ENCODE results near the gene EFNB3.

Gene EFNB3

GRCh38 chr17:7673239-7673638, 31.8 kb upstream of the EFNB3 start:
- no peaks in the 10 kb centered on the region for H3K4me1 ChIP-seq
- peaks cover 24% of the 10 kb centered on the region for H3K36me3 ChIP-seq
- no peaks in the 10 kb centered on the region for H3K9me3 ChIP-seq
- no peak for DNase-seq
- TF ChIP-seq CTCF (IDR thresholded peaks at IDR 0.05; ENCODE audit: low read depth, low read length): peak; percentile 57
- no peak overlapping the region for H3K4me3 ChIP-seq (ENCODE audit: low read depth, low read length)
- H3K27me3 ChIP-seq: no peaks in the 10 kb centered on the region

GRCh38 chr17:7674934-7675333, 30.1 kb upstream of the EFNB3 start:
- TF ChIP-seq CTCF (IDR thresholded peaks at IDR 0.05; ENCODE audit: low read depth, low read length): no peak
- H3K4me1 ChIP-seq: no peaks in the 10 kb centered on the region
- no peaks in the 10 kb centered on the region for H3K27me3 ChIP-seq
- no peaks in the 10 kb centered on the region for H3K9me3 ChIP-seq
- peaks cover 24% of the 10 kb centered on the region for H3K36me3 ChIP-seq
- DNase-seq: no peak
- no peak overlapping the region for H3K4me3 ChIP-seq (ENCODE audit: low read depth, low read length)

GRCh38 chr17:7676533-7676932, 28.5 kb upstream of the EFNB3 start:
- H3K36me3 ChIP-seq: peaks cover 19% of the 10 kb centered on the region
- no peaks in the 10 kb centered on the region for H3K9me3 ChIP-seq
- no peak overlapping the region for H3K4me3 ChIP-seq (ENCODE audit: low read depth, low read length)
- no peak for DNase-seq
- TF ChIP-seq CTCF (IDR thresholded peaks at IDR 0.05; ENCODE audit: low read depth, low read length): no peak
- no peaks in the 10 kb centered on the region for H3K4me1 ChIP-seq
- H3K27me3 ChIP-seq: no peaks in the 10 kb centered on the region

GRCh38 chr17:7677388-7678067, 27.5 kb upstream of the EFNB3 start:
- Histone ChIP-seq H3K27me3 (no peaks in the 10 kb centered on the region), H3K4me1 (no peaks in the 10 kb centered on the region), H3K4me3 (ENCODE audit: low read depth, low read length) (no peak overlapping the region), H3K9me3 (no peaks in the 10 kb centered on the region), H3K36me3 (peaks cover 19% of the 10 kb centered on the region)
- TF ChIP-seq CTCF (IDR thresholded peaks at IDR 0.05; ENCODE audit: low read depth, low read length): no peak
- DNase-seq: no peak

GRCh38 chr17:7684851-7685532, 20.0 kb upstream of the EFNB3 start:
- H3K36me3 ChIP-seq: no peaks in the 10 kb centered on the region; the same call in none of the 2 replicates
- no peak for TF ChIP-seq CTCF (IDR thresholded peaks at IDR 0.05; ENCODE audit: low read depth, low read length)
- no peaks in the 10 kb centered on the region for H3K27me3 ChIP-seq
- no peak for DNase-seq
- H3K9me3 ChIP-seq: no peaks in the 10 kb centered on the region
- no peaks in the 10 kb centered on the region for H3K4me1 ChIP-seq
- peak overlapping the region; percentile 96 for H3K4me3 ChIP-seq (ENCODE audit: low read depth, low read length)

All from BE2C (cell line).